ENCODE results near the gene DDX4.

GRCh38 chr5:55750499-55750898 is 12.6 kb downstream of the DDX4 start:
- TF ChIP-seq, protein P1, sequence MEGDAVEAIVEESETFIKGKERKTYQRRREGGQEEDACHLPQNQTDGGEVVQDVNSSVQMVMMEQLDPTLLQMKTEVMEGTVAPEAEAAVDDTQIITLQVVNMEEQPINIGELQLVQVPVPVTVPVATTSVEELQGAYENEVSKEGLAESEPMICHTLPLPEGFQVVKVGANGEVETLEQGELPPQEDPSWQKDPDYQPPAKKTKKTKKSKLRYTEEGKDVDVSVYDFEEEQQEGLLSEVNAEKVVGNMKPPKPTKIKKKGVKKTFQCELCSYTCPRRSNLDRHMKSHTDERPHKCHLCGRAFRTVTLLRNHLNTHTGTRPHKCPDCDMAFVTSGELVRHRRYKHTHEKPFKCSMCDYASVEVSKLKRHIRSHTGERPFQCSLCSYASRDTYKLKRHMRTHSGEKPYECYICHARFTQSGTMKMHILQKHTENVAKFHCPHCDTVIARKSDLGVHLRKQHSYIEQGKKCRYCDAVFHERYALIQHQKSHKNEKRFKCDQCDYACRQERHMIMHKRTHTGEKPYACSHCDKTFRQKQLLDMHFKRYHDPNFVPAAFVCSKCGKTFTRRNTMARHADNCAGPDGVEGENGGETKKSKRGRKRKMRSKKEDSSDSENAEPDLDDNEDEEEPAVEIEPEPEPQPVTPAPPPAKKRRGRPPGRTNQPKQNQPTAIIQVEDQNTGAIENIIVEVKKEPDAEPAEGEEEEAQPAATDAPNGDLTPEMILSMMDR (conservative IDR thresholded peaks at IDR 0.05; ENCODE audit: low read depth, low read length), result no peak
- no peak for TF ChIP-seq EZH2 (IDR thresholded peaks at IDR 0.05; ENCODE audit: borderline replicate concordance, low read depth, low read length, poor library complexity, severe bottlenecking)

Measured in A673 (cell line).